Right lobe of liver (tissue), 4 donors: ENCODE data around the gene CAMK2D.

Experiments
- POLR2A ChIP-seq: fragments of 450-650 bp; IDR thresholded peaks from one replicate; pipeline ENCODE4 v1.6.1; 2017; ENCODE audit warnings: antibody characterized with exemption, mild to moderate bottlenecking
- TF ChIP-seq, protein P1 (sequence below), 4 donors: fragments of 200-600 bp in 3 of 4; fragments of 450-650 bp in 1 of 4; IDR thresholded peaks; one replicate each; pipeline versions ENCODE4 v1.5.1 to v1.8.0; 2016 to 2022; ENCODE audit warnings: antibody characterized with exemption in 4 of 4, mild to moderate bottlenecking in 2 of 4
- donor health status: DM: no; HTN: no; CAD: no.
- donor health status: DM: no; HTN: no; CAD: no.
- donor health status: DM: no; HTN: yes; CAD: no.

DNA sequence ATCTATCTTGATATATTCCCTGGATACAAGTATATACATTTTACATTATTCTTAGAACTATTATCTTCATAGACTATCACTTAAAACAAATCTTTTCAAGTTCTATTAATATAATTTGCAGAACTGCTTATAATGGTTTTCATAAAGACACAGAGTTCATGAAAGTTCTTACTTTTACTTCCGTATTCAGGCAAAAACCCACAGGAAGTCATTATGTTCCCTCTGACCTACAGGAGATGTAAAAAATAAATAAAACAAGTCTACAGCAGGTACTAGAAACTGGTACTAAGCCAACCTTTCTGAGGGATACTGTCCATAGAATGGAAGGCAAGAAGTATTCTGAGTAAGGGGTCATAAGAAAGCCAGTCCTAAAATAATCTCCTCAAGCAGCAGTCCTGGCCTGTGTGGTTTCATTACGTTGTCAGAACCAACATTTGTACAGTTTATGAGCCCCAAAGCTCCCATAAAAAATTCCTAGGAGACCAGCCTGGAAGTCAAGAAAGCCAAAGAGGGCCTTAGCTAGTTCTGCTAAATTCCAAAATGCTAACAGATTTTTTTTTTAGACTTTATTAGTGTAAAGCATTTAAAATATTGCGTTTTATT, 68.6 kb downstream of the CAMK2D start:
- TF ChIP-seq POLR2A: no peak
- TF ChIP-seq, protein P1, sequence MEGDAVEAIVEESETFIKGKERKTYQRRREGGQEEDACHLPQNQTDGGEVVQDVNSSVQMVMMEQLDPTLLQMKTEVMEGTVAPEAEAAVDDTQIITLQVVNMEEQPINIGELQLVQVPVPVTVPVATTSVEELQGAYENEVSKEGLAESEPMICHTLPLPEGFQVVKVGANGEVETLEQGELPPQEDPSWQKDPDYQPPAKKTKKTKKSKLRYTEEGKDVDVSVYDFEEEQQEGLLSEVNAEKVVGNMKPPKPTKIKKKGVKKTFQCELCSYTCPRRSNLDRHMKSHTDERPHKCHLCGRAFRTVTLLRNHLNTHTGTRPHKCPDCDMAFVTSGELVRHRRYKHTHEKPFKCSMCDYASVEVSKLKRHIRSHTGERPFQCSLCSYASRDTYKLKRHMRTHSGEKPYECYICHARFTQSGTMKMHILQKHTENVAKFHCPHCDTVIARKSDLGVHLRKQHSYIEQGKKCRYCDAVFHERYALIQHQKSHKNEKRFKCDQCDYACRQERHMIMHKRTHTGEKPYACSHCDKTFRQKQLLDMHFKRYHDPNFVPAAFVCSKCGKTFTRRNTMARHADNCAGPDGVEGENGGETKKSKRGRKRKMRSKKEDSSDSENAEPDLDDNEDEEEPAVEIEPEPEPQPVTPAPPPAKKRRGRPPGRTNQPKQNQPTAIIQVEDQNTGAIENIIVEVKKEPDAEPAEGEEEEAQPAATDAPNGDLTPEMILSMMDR (IDR thresholded peaks at IDR 0.05): no peak
